ENCODE data around the gene MRPL10. TPM values are rescaled to one million over a fixed set of nuclear protein-coding genes. Genes with fewer than 3 reads are reported as not detected.
"Not testable (repeated sequence)": the region's sequence is repeated elsewhere in the genome, so short reads cannot be mapped to it uniquely, and the experiment has no call there.

The MRPL10 gene
- total RNA-seq, 1 experiment from 2014 or later = 70.2 TPM

GRCh38 chr17:47778184-47778635 lies 53.1 kb downstream of the MRPL10 start:
- no peak for DNase-seq
- Mint-ChIP-seq H3K4me3 (ENCODE audit: low read depth, unreplicated experiment) (no peak overlapping the region), H3K9me3 (ENCODE audit: low read depth, unreplicated experiment) (no peaks in the 10 kb centered on the region), H3K27me3 (ENCODE audit: unreplicated experiment) (peaks cover 84% of the 10 kb centered on the region), H3K36me3 (ENCODE audit: insufficient read depth, unreplicated experiment) (no peaks in the 10 kb centered on the region), H3K27ac (ENCODE audit: unreplicated experiment) (no peak overlapping the region), H3K4me1 (ENCODE audit: low read depth, unreplicated experiment) (no peaks in the 10 kb centered on the region)
- CTCF ChIA-PET = interaction anchor here (1.9 kb wide), 1 partner anchor 53 kb away, joined by 5 read pairs; the partner anchor contains the start of genes LRRC46 and MRPL10
- no TSS peak for BruUV-seq (replicated peaks)
- TF ChIP-seq, protein P1, sequence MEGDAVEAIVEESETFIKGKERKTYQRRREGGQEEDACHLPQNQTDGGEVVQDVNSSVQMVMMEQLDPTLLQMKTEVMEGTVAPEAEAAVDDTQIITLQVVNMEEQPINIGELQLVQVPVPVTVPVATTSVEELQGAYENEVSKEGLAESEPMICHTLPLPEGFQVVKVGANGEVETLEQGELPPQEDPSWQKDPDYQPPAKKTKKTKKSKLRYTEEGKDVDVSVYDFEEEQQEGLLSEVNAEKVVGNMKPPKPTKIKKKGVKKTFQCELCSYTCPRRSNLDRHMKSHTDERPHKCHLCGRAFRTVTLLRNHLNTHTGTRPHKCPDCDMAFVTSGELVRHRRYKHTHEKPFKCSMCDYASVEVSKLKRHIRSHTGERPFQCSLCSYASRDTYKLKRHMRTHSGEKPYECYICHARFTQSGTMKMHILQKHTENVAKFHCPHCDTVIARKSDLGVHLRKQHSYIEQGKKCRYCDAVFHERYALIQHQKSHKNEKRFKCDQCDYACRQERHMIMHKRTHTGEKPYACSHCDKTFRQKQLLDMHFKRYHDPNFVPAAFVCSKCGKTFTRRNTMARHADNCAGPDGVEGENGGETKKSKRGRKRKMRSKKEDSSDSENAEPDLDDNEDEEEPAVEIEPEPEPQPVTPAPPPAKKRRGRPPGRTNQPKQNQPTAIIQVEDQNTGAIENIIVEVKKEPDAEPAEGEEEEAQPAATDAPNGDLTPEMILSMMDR (IDR thresholded peaks at IDR 0.05; ENCODE audit: unreplicated experiment) = no peak
- intact Hi-C loops (cut with micrococcal nuclease; ENCODE audit: unreplicated experiment) = no loop called here

GRCh38 chr17:47776330-47777197 lies 54.8 kb downstream of the MRPL10 start:
- Mint-ChIP-seq H3K4me1 (ENCODE audit: low read depth, unreplicated experiment) (no peaks in the 10 kb centered on the region), H3K27me3 (ENCODE audit: unreplicated experiment) (peaks cover 77% of the 10 kb centered on the region), H3K9me3 (ENCODE audit: low read depth, unreplicated experiment) (no peaks in the 10 kb centered on the region), H3K27ac (ENCODE audit: unreplicated experiment) (no peak overlapping the region), H3K4me3 (ENCODE audit: low read depth, unreplicated experiment) (no peak overlapping the region), H3K36me3 (ENCODE audit: insufficient read depth, unreplicated experiment) (no peaks in the 10 kb centered on the region)
- TF ChIP-seq, protein P1 (IDR thresholded peaks at IDR 0.05; ENCODE audit: unreplicated experiment) = peak; percentile 89
- peak; percentile 67 for DNase-seq
- intact Hi-C loops (cut with micrococcal nuclease; ENCODE audit: unreplicated experiment) = loop anchor here (1.0 to 2.0 kb wide), 3 partner anchors 26 to 114 kb away; partner anchors contain the start of genes LRRC46 and MRPL10
- BruUV-seq (replicated peaks) = no TSS peak
- CTCF ChIA-PET = interaction anchor here (1.0 to 1.9 kb wide), 2 partner anchors 13 to 54 kb away, joined by 3 to 5 read pairs; partner anchors contain the start of genes LRRC46 and MRPL10

DNA sequence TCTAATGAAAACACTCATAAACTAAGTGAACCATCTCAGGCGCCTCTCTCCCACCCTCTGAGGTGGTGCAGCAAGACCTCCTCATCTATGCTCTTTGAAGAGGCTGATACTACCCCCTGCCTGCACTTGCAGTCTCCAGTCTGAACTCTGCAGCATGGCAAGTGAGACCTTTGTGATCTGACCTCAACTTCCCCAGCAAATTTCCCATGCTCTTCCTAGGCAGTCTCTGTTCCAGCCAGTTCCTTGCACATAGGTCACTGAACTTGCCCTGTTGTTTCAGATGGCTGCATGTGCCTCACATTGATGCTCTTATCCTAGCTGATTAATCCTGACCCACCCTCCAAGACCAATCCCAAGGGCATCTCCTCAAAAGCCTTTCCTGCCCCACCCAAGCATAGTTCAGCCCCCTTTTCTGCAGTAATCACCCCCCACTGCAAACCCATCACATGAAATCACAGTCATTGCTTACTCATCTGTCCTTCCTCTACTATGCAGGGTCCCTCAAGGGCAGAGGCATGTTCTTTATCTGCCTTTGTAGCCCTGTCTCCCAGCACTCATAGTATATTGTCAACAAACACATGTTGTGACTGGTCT lies 56.3 kb downstream of the MRPL10 start:
- BruUV-seq (replicated peaks) = no TSS peak
- peaks cover 62% of the 10 kb centered on the region for H3K27me3 Mint-ChIP-seq (ENCODE audit: unreplicated experiment)

DNA sequence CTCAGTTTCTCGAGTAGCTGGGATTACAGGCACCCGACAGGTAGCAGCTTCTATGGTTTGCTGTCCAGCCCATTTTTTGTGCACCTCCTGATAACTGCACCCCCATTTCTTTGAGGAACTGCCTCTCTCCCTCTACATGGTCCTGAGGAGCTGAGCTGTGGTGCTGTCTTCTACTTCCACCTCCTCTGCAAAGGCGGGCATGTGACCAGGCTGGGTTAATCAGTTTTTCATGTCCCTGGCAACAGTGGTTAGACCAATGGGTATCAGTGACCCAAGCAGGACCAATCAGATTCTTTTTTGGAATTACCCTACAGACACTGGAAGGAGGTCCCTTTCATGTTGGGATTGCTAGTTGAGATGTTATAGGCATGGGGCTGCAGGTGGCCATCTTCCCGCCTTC lies 57.0 kb downstream of the MRPL10 start:
- H3K27ac Mint-ChIP-seq (ENCODE audit: unreplicated experiment) = no peak overlapping the region
- no peaks in the 10 kb centered on the region for H3K4me1 Mint-ChIP-seq (ENCODE audit: low read depth, unreplicated experiment)
- TF ChIP-seq, protein P1 (IDR thresholded peaks at IDR 0.05; ENCODE audit: unreplicated experiment) = no peak
- H3K4me3 Mint-ChIP-seq (ENCODE audit: low read depth, unreplicated experiment) = no peak overlapping the region
- no peaks in the 10 kb centered on the region for H3K36me3 Mint-ChIP-seq (ENCODE audit: insufficient read depth, unreplicated experiment)
- no peaks in the 10 kb centered on the region for H3K9me3 Mint-ChIP-seq (ENCODE audit: low read depth, unreplicated experiment)
- CTCF ChIA-PET = interaction anchor here (0.8 kb wide), 1 partner anchor 8 kb away, joined by 3 read pairs; no protein-coding TSS in a partner anchor
- peaks cover 60% of the 10 kb centered on the region for H3K27me3 Mint-ChIP-seq (ENCODE audit: unreplicated experiment)
- DNase-seq = no peak
- BruUV-seq (replicated peaks) = no TSS peak
- intact Hi-C loops (cut with micrococcal nuclease; ENCODE audit: unreplicated experiment) = no loop called here

More for the DNA sequence above, 56.3 kb downstream of the MRPL10 start:
- DNase-seq = no peak
- intact Hi-C loops (cut with micrococcal nuclease; ENCODE audit: unreplicated experiment) = no loop called here
- H3K9me3 Mint-ChIP-seq (ENCODE audit: low read depth, unreplicated experiment) = no peaks in the 10 kb centered on the region
- no peak overlapping the region for H3K4me3 Mint-ChIP-seq (ENCODE audit: low read depth, unreplicated experiment)
- H3K36me3 Mint-ChIP-seq (ENCODE audit: insufficient read depth, unreplicated experiment) = no peaks in the 10 kb centered on the region
- no peak overlapping the region for H3K27ac Mint-ChIP-seq (ENCODE audit: unreplicated experiment)
- CTCF ChIA-PET = no interaction called here
- TF ChIP-seq, protein P1 (IDR thresholded peaks at IDR 0.05; ENCODE audit: unreplicated experiment) = no peak
- H3K4me1 Mint-ChIP-seq (ENCODE audit: low read depth, unreplicated experiment) = no peaks in the 10 kb centered on the region

DNA sequence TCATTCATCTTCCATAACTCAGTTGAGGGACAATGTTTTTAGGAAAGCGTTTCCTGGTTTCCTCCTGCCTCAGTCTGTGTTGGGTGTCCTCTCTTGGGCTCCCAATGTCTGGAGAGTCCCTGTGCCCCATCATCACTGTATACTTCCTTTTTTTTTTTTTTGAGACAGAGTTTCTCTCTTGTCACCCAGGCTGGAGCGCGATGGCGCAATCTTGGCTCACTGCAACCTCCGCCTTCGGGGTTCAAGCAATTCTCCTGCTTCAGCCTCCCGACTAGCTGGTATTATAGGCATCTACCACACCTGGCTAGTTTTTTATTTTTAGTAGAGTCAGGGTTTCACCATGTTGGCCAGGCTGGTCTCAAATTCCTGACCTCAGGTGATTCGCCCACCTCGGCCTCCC lies 57.7 kb downstream of the MRPL10 start:
- BruUV-seq (replicated peaks); intact Hi-C loops (cut with micrococcal nuclease; ENCODE audit: unreplicated experiment); H3K36me3 Mint-ChIP-seq (ENCODE audit: insufficient read depth, unreplicated experiment); H3K27ac Mint-ChIP-seq (ENCODE audit: unreplicated experiment); DNase-seq; H3K4me3 Mint-ChIP-seq (ENCODE audit: low read depth, unreplicated experiment); H3K4me1 Mint-ChIP-seq (ENCODE audit: low read depth, unreplicated experiment); H3K9me3 Mint-ChIP-seq (ENCODE audit: low read depth, unreplicated experiment): not testable (repeated sequence)
- CTCF ChIA-PET = interaction anchor here (0.6 to 0.8 kb wide), 2 partner anchors 8 to 167 kb away, joined by 3 read pairs; no protein-coding TSS in a partner anchor
- H3K27me3 Mint-ChIP-seq (ENCODE audit: unreplicated experiment) = peaks cover 66% of the 10 kb centered on the region

Measured in Calu3 (cell line).